HepG2 (cell line): Measurements from ENCODE around the gene HDAC4. TPM values are rescaled to one million over a fixed set of nuclear protein-coding genes. Genes with fewer than 3 reads are reported as not detected.
A peak's percentile ranks its signal among the peaks of the same experiment; 100 is the strongest.

Experiments
- BCL3 ChIP-seq: sonication (generic); formaldehyde crosslinking; IDR thresholded peaks from 2 replicates; pipeline ENCODE4 v1.5.1; 2020; ENCODE audit warnings: mild to moderate bottlenecking, missing genetic modification reagents, moderate library complexity
- GABPB1 ChIP-seq: IDR thresholded peaks from 2 replicates; pipeline ENCODE4 v1.6.1; 2016; ENCODE audit warnings: mild to moderate bottlenecking, missing genetic modification reagents, moderate library complexity, missing compliant biosample characterization
- GATAD2A ChIP-seq: IDR thresholded peaks from 2 replicates; pipeline ENCODE4 v1.6.1; 2016
- NFAT5 ChIP-seq: sonication (generic); formaldehyde crosslinking; IDR thresholded peaks from 2 replicates; pipeline ENCODE4 v1.4.0; 2020; ENCODE audit warnings: missing genetic modification reagents
- ZBTB4 ChIP-seq: sonication (generic); formaldehyde crosslinking; IDR thresholded peaks from 2 replicates; pipeline ENCODE4 v1.4.0; 2020; ENCODE audit warnings: missing genetic modification reagents, mild to moderate bottlenecking, borderline replicate concordance
- ZFP91 ChIP-seq: sonication (generic); formaldehyde crosslinking; IDR thresholded peaks from 2 replicates; pipeline ENCODE4 v1.9.0; 2022; ENCODE audit warnings: missing genetic modification reagents, mild to moderate bottlenecking, borderline replicate concordance
- ZNF253 ChIP-seq: sonication (generic); formaldehyde crosslinking; IDR thresholded peaks from 2 replicates; pipeline ENCODE4 v1.8.0; 2022; ENCODE audit warnings: mild to moderate bottlenecking, missing genetic modification reagents, borderline replicate concordance
- ZNF629 ChIP-seq: sonication (generic); formaldehyde crosslinking; conservative IDR thresholded peaks from 2 replicates; pipeline ENCODE4 v1.5.0; 2020; ENCODE audit warnings: missing genetic modification reagents
- ZNF800 ChIP-seq: sonication (generic); formaldehyde crosslinking; IDR thresholded peaks from 2 replicates; pipeline ENCODE4 v1.4.0; 2020; ENCODE audit warnings: missing genetic modification reagents
- ZSCAN21 ChIP-seq: sonication (generic); formaldehyde crosslinking; IDR thresholded peaks from 2 replicates; pipeline ENCODE4 v1.8.0; 2022; ENCODE audit warnings: mild to moderate bottlenecking, missing genetic modification reagents, moderate library complexity, borderline replicate concordance
- polyA plus RNA-seq, 8 experiments: library from polyadenylated mRNA; depleted of rRNA in 3 of 8; stranded (reverse) in 7 of 8; unstranded in 1 of 8; fragments of >200 nt; fragmentation: Illumina TruSeq in 4 of 8; extraction: Trizol in 4 of 8; gene quantifications; 2 replicates each; pipeline versions ENCODE4 v1.2.1 to v1.2.3, GENCODE V29; 2011 to 2016; ENCODE audit warnings: low read depth in 4 of 8, missing spikeins in 1 of 8, mixed read lengths in 1 of 8; ENCODE audit not compliant: insufficient read depth in 1 of 8
- total RNA-seq, 5 experiments: library from RNA; depleted of rRNA; stranded (reverse); fragments of >200 nt; fragmentation: Illumina TruSeq; extraction: Trizol; gene quantifications; 2 replicates each; pipeline ENCODE4 v1.2.3, GENCODE V29; 2016; ENCODE audit warnings: low read depth in 1 of 5

Gene HDAC4
- total and polyA plus RNA-seq, 2 of the 13 experiments (the other 11 are each of a cell fraction or from before 2014, with no cell fraction given) = 10.1 to 11.5 TPM

- TF ChIP-seq ZNF800 (CRISPR knock-in tag) (no peak), ZNF253 (peak; percentile 74; the same call in 1 of the 2 replicates), ZFP91 (CRISPR knock-in tag) (peak; percentile 44; the same call in 1 of the 2 replicates), ZBTB4 (CRISPR knock-in tag) (no peak), BCL3 (CRISPR knock-in tag) (peak; percentile 70; the same call in 1 of the 2 replicates), GATAD2A (CRISPR knock-in tag) (peak; percentile 82), ZSCAN21 (peak; percentile 73; the same call in 1 of the 2 replicates), NFAT5 (CRISPR knock-in tag) (peak; percentile 70; the same call in 1 of the 2 replicates), ZNF629 (CRISPR knock-in tag) (no peak), GABPB1 (CRISPR knock-in tag) (peak; percentile 46; the same call in 1 of the 2 replicates)
These were observed 351.2 kb downstream of the HDAC4 start (continued) for GRCh38 chr2:239049421-239050251.
